Measurements from ENCODE around the gene ARHGAP23.

Gene ARHGAP23

GRCh38 chr17:38538906-38539305 is 110.6 kb downstream of the ARHGAP23 start:
- DNase-seq (ENCODE audit: low read depth) = no peak
- H3K4me3 ChIP-seq (ENCODE audit: low read depth, low read length) = no peak overlapping the region

GRCh38 chr17:38539386-38539785 is 111.1 kb downstream of the ARHGAP23 start:
- no peak overlapping the region for H3K4me3 ChIP-seq (ENCODE audit: low read depth, low read length)
- DNase-seq (ENCODE audit: low read depth) = no peak

GRCh38 chr17:38540514-38541045 is 112.3 kb downstream of the ARHGAP23 start:
- no peak for DNase-seq (ENCODE audit: low read depth)
- H3K4me3 ChIP-seq (ENCODE audit: low read depth, low read length) = no peak overlapping the region

GRCh38 chr17:38541281-38541680 is 113.0 kb downstream of the ARHGAP23 start:
- no peak overlapping the region for H3K4me3 ChIP-seq (ENCODE audit: low read depth, low read length)
- DNase-seq (ENCODE audit: low read depth) = no peak

- no peak overlapping the region for H3K4me3 ChIP-seq (ENCODE audit: low read depth, low read length)
- DNase-seq (ENCODE audit: low read depth) = no peak
These were observed 114.0 kb downstream of the ARHGAP23 start for GRCh38 chr17:38542286-38542685.

GRCh38 chr17:38543403-38544174 is 115.3 kb downstream of the ARHGAP23 start:
- no peak overlapping the region for H3K4me3 ChIP-seq (ENCODE audit: low read depth, low read length)
- DNase-seq (ENCODE audit: low read depth) = no peak

- H3K4me3 ChIP-seq (ENCODE audit: low read depth, low read length) = no peak overlapping the region
- DNase-seq (ENCODE audit: low read depth) = no peak
These were observed 116.0 kb downstream of the ARHGAP23 start for GRCh38 chr17:38544175-38544838.

GRCh38 chr17:38544839-38545209 is 116.6 kb downstream of the ARHGAP23 start:
- no peak for DNase-seq (ENCODE audit: low read depth)
- no peak overlapping the region for H3K4me3 ChIP-seq (ENCODE audit: low read depth, low read length)

- H3K4me3 ChIP-seq (ENCODE audit: low read depth, low read length) = no peak overlapping the region
- DNase-seq (ENCODE audit: low read depth) = no peak
These were observed 117.4 kb downstream of the ARHGAP23 start for GRCh38 chr17:38545531-38546225.

GRCh38 chr17:38546396-38546795 is 118.1 kb downstream of the ARHGAP23 start:
- no peak for DNase-seq (ENCODE audit: low read depth)
- no peak overlapping the region for H3K4me3 ChIP-seq (ENCODE audit: low read depth, low read length)

- no peak for DNase-seq (ENCODE audit: low read depth)
- H3K4me3 ChIP-seq (ENCODE audit: low read depth, low read length) = no peak overlapping the region
These were observed 119.2 kb downstream of the ARHGAP23 start for GRCh38 chr17:38547444-38547843.

- no peak for DNase-seq (ENCODE audit: low read depth)
- H3K4me3 ChIP-seq (ENCODE audit: low read depth, low read length) = no peak overlapping the region
These were observed 121.0 kb downstream of the ARHGAP23 start for GRCh38 chr17:38549285-38549684.

GRCh38 chr17:38550661-38551060 is 122.4 kb downstream of the ARHGAP23 start:
- DNase-seq (ENCODE audit: low read depth) = no peak
- no peak overlapping the region for H3K4me3 ChIP-seq (ENCODE audit: low read depth, low read length)

GRCh38 chr17:38551121-38551520 is 122.9 kb downstream of the ARHGAP23 start:
- no peak for DNase-seq (ENCODE audit: low read depth)
- no peak overlapping the region for H3K4me3 ChIP-seq (ENCODE audit: low read depth, low read length)

GRCh38 chr17:38552343-38552742 is 124.1 kb downstream of the ARHGAP23 start:
- no peak for DNase-seq (ENCODE audit: low read depth)
- H3K4me3 ChIP-seq (ENCODE audit: low read depth, low read length) = no peak overlapping the region

GRCh38 chr17:38554430-38555350 is 126.4 kb downstream of the ARHGAP23 start:
- no peak for DNase-seq (ENCODE audit: low read depth)

GRCh38 chr17:38556239-38556638 is 128.0 kb downstream of the ARHGAP23 start:
- no peak for DNase-seq (ENCODE audit: low read depth)
- no peak overlapping the region for H3K4me3 ChIP-seq (ENCODE audit: low read depth, low read length)

More at GRCh38 chr17:38554430-38555350, 126.4 kb downstream of the ARHGAP23 start:
- H3K4me3 ChIP-seq (ENCODE audit: low read depth, low read length) = no peak overlapping the region

GRCh38 chr17:38557396-38557795 is 129.1 kb downstream of the ARHGAP23 start:
- no peak for DNase-seq (ENCODE audit: low read depth)
- no peak overlapping the region for H3K4me3 ChIP-seq (ENCODE audit: low read depth, low read length)
